ENCODE results near the gene SKOR2. TPM values are rescaled to one million over a fixed set of nuclear protein-coding genes. Genes with fewer than 3 reads are reported as not detected.

SKOR2 gene, protein sequence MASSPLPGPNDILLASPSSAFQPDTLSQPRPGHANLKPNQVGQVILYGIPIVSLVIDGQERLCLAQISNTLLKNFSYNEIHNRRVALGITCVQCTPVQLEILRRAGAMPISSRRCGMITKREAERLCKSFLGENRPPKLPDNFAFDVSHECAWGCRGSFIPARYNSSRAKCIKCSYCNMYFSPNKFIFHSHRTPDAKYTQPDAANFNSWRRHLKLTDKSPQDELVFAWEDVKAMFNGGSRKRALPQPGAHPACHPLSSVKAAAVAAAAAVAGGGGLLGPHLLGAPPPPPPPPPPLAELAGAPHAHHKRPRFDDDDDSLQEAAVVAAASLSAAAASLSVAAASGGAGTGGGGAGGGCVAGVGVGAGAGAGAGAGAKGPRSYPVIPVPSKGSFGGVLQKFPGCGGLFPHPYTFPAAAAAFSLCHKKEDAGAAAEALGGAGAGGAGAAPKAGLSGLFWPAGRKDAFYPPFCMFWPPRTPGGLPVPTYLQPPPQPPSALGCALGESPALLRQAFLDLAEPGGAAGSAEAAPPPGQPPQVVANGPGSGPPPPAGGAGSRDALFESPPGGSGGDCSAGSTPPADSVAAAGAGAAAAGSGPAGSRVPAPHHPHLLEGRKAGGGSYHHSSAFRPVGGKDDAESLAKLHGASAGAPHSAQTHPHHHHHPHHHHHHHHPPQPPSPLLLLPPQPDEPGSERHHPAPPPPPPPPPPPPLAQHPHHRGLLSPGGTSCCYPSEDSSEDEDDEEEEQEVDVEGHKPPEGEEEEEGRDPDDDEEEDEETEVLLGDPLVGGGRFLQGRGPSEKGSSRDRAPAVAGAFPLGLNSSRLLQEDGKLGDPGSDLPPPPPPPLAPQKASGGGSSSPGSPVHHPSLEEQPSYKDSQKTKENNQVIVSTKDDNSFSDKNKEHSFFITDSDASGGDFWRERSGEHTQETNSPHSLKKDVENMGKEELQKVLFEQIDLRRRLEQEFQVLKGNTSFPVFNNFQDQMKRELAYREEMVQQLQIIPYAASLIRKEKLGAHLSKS
- not detected for polyA plus RNA-seq (2012; ENCODE audit: insufficient read depth, insufficient read length, low read depth)

DNA sequence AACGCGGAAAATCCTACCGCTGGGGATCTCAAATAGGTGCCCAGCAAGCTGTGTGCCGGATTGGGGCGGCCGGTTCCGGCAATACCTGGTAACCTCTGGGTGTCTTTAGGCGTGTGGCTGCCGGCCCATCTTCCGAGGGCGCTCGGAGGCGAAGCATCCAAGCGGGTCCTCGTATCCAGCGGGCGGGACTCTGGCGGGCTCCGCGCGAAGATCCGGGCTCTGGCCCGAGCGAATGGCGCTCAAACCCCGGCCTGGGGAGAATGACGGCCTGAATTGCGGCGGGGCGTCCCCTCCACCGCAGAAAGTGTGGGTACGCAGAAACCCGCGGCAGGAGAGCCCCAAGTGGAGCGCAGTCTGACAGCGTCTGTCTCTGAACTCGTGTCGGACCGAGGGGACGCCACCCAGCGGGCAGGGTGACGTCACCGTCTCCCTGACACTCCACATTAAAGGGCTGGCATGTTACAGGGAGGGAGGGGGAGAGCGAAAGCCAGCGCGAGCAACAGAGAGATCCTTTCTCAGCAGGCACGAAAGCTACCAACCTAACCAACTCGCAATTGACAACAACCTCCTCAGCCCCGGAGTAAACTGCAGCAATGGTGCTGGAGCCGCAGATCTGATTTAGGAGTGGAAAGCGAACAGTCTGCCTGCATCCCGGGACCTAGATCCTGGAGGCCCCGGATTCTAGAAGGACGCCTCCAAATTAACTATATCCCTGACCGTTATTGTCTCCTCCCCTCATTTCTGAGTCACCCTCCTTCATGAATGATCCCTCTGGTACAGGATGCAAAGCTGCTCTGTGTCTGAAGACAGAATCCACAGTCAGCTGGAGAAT is at the start of gene SKOR2:
SKOR2 (minus strand) TSS at position 372 of the 832 bp plus-strand sequence. CDS start 2,477 bp downstream, outside the sequence.
- TF ChIP-seq, protein P1, sequence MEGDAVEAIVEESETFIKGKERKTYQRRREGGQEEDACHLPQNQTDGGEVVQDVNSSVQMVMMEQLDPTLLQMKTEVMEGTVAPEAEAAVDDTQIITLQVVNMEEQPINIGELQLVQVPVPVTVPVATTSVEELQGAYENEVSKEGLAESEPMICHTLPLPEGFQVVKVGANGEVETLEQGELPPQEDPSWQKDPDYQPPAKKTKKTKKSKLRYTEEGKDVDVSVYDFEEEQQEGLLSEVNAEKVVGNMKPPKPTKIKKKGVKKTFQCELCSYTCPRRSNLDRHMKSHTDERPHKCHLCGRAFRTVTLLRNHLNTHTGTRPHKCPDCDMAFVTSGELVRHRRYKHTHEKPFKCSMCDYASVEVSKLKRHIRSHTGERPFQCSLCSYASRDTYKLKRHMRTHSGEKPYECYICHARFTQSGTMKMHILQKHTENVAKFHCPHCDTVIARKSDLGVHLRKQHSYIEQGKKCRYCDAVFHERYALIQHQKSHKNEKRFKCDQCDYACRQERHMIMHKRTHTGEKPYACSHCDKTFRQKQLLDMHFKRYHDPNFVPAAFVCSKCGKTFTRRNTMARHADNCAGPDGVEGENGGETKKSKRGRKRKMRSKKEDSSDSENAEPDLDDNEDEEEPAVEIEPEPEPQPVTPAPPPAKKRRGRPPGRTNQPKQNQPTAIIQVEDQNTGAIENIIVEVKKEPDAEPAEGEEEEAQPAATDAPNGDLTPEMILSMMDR (IDR thresholded peaks at IDR 0.05; ENCODE audit: low read depth, low read length) = no peak
- Histone ChIP-seq H3K27me3 (peaks cover 92% of the 10 kb centered on the region), H3K4me3 (ENCODE audit: low read depth, low read length) (no peak within 1 kb of the TSS; the same call in 1 of the 2 replicates), H3K9me3 (no peaks in the 10 kb centered on the region), H3K4me1 (no peaks in the 10 kb centered on the region), H3K36me3 (no peaks in the 10 kb centered on the region)
- DNase-seq = no peak

DNA sequence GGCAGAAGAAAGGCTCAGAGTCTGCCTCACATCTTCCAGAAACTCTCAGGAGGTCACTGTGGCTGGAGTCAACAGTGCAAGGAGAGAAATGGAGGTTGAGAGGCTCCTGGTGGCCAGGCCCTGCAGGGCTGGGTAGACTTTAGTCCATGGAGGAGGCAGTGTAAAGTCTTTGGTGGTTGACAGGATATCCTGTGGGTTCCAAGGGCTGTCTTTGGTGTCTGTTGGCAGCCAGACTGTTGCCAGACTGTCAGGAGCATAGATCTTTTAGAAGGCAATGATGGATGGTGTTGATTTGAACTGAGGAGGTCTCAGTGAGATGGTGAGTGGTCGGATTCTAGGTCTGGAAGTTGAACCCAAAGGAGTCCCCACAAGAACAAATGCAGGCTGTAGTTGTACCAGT is 45.0 kb upstream of the SKOR2 start:
- Histone ChIP-seq H3K9me3 (no peaks in the 10 kb centered on the region), H3K27me3 (no peaks in the 10 kb centered on the region), H3K4me3 (ENCODE audit: low read depth, low read length) (no peak overlapping the region), H3K36me3 (no peaks in the 10 kb centered on the region), H3K4me1 (no peaks in the 10 kb centered on the region)
- no peak for DNase-seq
- TF ChIP-seq, protein P1 (IDR thresholded peaks at IDR 0.05; ENCODE audit: low read depth, low read length) = no peak

DNA sequence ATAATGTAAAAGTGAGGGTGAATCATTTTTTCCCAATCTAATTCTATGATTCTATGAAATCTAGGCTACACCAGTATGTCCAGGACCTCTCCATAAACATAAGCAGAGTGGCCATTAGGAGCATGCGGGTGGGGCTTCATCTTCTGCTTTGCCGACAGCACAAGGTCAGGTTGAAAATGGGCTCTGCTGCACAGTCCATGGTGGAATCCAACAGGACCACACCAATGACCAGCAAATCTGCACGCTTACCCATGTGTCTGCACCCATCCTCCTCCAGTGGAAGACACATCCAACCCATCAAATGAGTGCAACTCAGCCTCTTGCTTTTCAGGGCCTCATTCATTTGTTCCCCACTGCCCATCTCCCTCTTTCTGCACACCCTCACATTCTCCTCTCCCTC is 43.3 kb upstream of the SKOR2 start:
- Histone ChIP-seq H3K36me3 (no peaks in the 10 kb centered on the region), H3K27me3 (no peaks in the 10 kb centered on the region), H3K4me3 (ENCODE audit: low read depth, low read length) (no peak overlapping the region), H3K4me1 (no peaks in the 10 kb centered on the region), H3K9me3 (no peaks in the 10 kb centered on the region)
- DNase-seq = no peak
- TF ChIP-seq, protein P1 (IDR thresholded peaks at IDR 0.05; ENCODE audit: low read depth, low read length) = no peak

DNA sequence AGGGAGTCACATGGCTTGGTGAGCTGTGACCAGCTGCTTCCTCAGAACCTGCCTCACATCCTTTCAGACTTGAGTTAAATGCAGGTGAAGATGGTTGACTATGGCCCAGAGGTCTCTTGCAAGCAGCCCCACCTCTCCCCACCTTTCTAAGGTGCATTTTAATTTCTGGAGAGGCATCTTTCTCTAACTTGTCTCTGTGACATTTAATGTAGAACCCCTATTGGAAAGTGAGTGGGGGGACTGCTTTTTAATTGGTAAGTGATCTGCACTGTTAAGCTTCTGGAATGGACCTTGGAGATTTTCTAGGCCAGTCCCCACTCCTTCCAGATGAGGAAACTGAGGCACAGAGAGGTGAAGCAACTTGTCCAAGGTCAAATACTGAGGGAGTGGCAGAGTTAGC is 37.3 kb upstream of the SKOR2 start:
- TF ChIP-seq, protein P1 (IDR thresholded peaks at IDR 0.05; ENCODE audit: low read depth, low read length) = no peak
- H3K36me3 ChIP-seq = no peaks in the 10 kb centered on the region
- H3K27me3 ChIP-seq = no peaks in the 10 kb centered on the region
- no peaks in the 10 kb centered on the region for H3K4me1 ChIP-seq
- H3K9me3 ChIP-seq = no peaks in the 10 kb centered on the region
- no peak for DNase-seq
- no peak overlapping the region for H3K4me3 ChIP-seq (ENCODE audit: low read depth, low read length)

DNA sequence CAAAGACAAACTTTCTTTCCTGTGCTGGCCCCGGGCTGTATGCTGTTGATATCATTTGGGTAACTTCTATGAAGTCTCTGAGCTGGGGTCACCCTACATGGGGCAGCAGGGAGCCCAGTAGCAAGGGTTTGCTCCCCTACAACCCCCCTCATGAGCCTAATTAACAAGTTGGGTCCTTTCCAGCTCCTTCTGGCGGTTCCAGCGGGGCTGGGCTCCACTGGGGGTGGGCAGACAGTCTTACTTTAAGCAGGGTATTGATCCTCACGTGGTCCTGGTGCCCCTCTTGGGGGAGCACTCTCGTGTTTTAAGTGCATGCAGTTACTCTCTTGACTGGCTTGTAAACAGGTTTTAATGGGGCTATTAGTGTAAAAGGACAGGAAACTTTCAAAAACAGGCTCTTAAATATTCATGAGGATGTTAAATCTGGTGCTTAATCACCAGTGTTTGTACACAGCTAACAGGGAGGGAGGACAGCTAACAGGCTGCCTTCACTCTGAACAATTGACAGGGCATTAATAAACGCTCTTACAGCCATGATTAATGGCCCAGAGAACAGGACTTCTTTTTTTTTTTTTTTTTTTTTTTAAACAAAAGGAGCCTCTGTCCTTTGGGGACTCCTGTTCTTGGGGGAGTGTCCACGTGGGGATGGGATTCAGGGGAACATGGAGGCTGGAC is 36.6 kb upstream of the SKOR2 start:
- Histone ChIP-seq H3K9me3 (no peaks in the 10 kb centered on the region), H3K4me1 (no peaks in the 10 kb centered on the region), H3K36me3 (no peaks in the 10 kb centered on the region), H3K4me3 (ENCODE audit: low read depth, low read length) (no peak overlapping the region), H3K27me3 (no peaks in the 10 kb centered on the region)
- no peak for DNase-seq
- TF ChIP-seq, protein P1 (IDR thresholded peaks at IDR 0.05; ENCODE audit: low read depth, low read length) = no peak

Data from BE2C (cell line).